ENCODE data around the gene MCOLN2. TPM values are rescaled to one million over a fixed set of nuclear protein-coding genes. Genes with fewer than 3 reads are reported as not detected.

Gene MCOLN2
- total RNA-seq, 1 experiment from 2014 or later, result 1.3 TPM

DNA sequence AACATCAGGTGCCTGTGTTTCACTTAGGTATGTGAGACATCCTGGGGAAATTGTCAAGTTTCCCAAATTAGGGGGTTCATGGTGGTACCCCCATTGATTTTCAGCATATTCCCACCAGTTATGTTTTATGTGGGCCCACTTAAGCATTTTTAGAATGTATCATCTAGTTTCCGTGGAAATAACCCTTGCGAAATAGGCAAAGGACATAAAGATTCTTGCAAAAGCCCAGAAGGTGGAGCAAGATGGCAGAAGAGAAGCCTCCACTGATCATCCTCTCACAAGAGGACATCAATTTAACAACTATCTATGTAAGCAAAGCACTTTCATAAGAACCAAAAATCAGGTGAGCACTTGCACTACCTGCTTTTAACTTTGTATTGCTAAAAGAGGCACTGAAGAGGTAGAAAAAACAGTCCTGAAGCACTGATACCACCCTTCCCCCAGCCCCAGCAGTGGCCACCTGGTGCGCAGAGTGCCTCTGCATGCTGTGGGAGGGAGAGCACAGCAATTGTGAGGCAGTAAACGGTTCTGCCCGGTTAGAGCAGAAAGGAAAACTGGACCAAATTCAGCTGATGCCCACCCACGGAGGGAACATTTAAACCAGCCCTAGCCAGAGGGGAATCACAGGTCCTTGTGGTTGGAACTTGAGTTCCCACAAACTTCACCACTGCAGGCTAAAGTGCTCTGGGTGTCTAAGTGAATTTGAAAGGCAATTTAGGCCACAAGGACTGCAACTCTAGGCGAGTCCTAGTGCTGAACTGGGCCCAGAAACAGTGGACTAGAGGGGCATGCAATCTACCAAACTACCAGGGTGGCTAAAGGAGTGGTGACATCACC, 23.2 kb downstream of the MCOLN2 start:
- H3K36me3 Mint-ChIP-seq (ENCODE audit: insufficient read depth in 1 of 3, low read depth in 3 of 3), result no peaks in the 10 kb centered on the region

More for the DNA sequence above, 23.2 kb downstream of the MCOLN2 start:
- Histone ChIP-seq H3K23ac (ENCODE audit: insufficient read length, low read depth, low read length) (no peak overlapping the region), H4K20me1 (ENCODE audit: control insufficient read depth, insufficient read depth, insufficient read length) (no peaks in the 10 kb centered on the region), H3K23me2 (ENCODE audit: insufficient read length, low read depth, low read length, poor library complexity, severe bottlenecking) (no peaks in the 10 kb centered on the region), H3K27ac (ENCODE audit: insufficient read length, low read depth, low read length) (no peak overlapping the region), H2BK15ac (ENCODE audit: low read depth, low read length) (no peak overlapping the region), H3K4ac (ENCODE audit: low read depth, low read length) (no peak overlapping the region), H2BK20ac (ENCODE audit: low read depth, low read length, poor library complexity, severe bottlenecking) (no peak overlapping the region), H2BK5ac (ENCODE audit: insufficient read length, low read length) (no peak overlapping the region), H3K9ac (ENCODE audit: extremely low read depth, insufficient read length, low read length) (no peak overlapping the region), H3K4me2 (ENCODE audit: insufficient read depth, insufficient read length, low read length) (no peak overlapping the region), H2BK120ac (ENCODE audit: low read depth, low read length, poor library complexity, severe bottlenecking) (no peak overlapping the region), H4K5ac (ENCODE audit: insufficient read length, low read depth, low read length) (no peak overlapping the region), H2AFZ (ENCODE audit: low read length) (no peak overlapping the region), H2BK12ac (ENCODE audit: insufficient read length, low read depth, low read length) (no peak overlapping the region), H3K56ac (ENCODE audit: insufficient read length, low read depth, low read length) (no peak overlapping the region), H4K91ac (ENCODE audit: insufficient read length, low read depth, low read length) (no peak overlapping the region), H3K18ac (ENCODE audit: insufficient read length, low read depth, low read length) (no peak overlapping the region), H3K4me1 (ENCODE audit: insufficient read depth, low read length) (peaks cover 3% of the 10 kb centered on the region; the same call in 1 of the 2 replicates), H3K79me2 (ENCODE audit: insufficient read depth, low read length) (no peaks in the 10 kb centered on the region), H3T11ph (ENCODE audit: low read length) (no peak overlapping the region), H3K79me1 (ENCODE audit: insufficient read depth, low read depth, low read length, poor library complexity, severe bottlenecking) (no peaks in the 10 kb centered on the region), H3K14ac (ENCODE audit: insufficient read depth, low read length) (no peak overlapping the region), H3K9me3 (ENCODE audit: control insufficient read depth, low read depth, low read length) (no peaks in the 10 kb centered on the region), H4K8ac (replicated peaks; ENCODE audit: insufficient read length, low read depth, low read length) (peak overlapping the region; percentile 27), H3K27me3 (ENCODE audit: insufficient read depth, low read length) (no peaks in the 10 kb centered on the region), H2AK5ac (ENCODE audit: insufficient read length, low read length) (no peak overlapping the region)
- DNase-seq, result no peak
- Mint-ChIP-seq H3K4me1 (peaks cover 4% of the 10 kb centered on the region in 2 experiments; a peak in 2 of 4 replicates), H3K9me3 (no peaks in the 10 kb centered on the region), H3K4me3 (no peak overlapping the region), H3K27me3 (ENCODE audit: low read depth) (no peaks in the 10 kb centered on the region; the same call in 1 of the 2 replicates), H3K27ac (peak overlapping the region in 1 of 3 experiments; percentile 27; a peak in 1 of 7 replicates)
- no peak for TF ChIP-seq CTCF (conservative IDR thresholded peaks at IDR 0.05)
- WGBS (ENCODE audit: extremely low coverage, insufficient read length, low lambda C conversion rate), result no CpG with 5 or more reads among the region's 7 CpGs

All from H9 (cell line).